Activated naive CD8-positive, alpha-beta T cell treated with anti-CD3 and anti-CD28 coated beads for 36 hours (primary cell): Measurements from ENCODE around the gene ATG16L1. TPM values are rescaled to one million over a fixed set of nuclear protein-coding genes. Genes with fewer than 3 reads are reported as not detected.
A peak's percentile ranks its signal among the peaks of the same experiment; 100 is the strongest.

Source experiments
- DNase-seq: peaks from one replicate; pipeline ENCODE4 v3.0.0; 2021
- H3K27ac Mint-ChIP-seq: one replicate; pipeline ENCODE4 v1.8.0; 2022; ENCODE audit warnings: mild to moderate bottlenecking, moderate library complexity, mixed read lengths
- H3K27me3 Mint-ChIP-seq: one replicate; pipeline ENCODE4 v1.8.0; 2022; ENCODE audit warnings: mild to moderate bottlenecking, mixed read lengths
- H3K36me3 Mint-ChIP-seq: one replicate; pipeline ENCODE4 v1.8.0; 2021; ENCODE audit warnings: mild to moderate bottlenecking, mixed read lengths
- H3K4me1 Mint-ChIP-seq: one replicate; pipeline ENCODE4 v1.8.0; 2021; ENCODE audit warnings: mixed read lengths
- H3K4me3 Mint-ChIP-seq: one replicate; pipeline ENCODE4 v1.8.0; 2022; ENCODE audit warnings: mild to moderate bottlenecking, moderate library complexity, mixed read lengths
- H3K9me3 Mint-ChIP-seq: one replicate; pipeline ENCODE4 v1.8.0; 2022; ENCODE audit warnings: mixed read lengths
- total RNA-seq, 2 experiments: library from RNA; stranded (reverse); gene quantifications; one replicate each; pipeline ENCODE4 v1.2.3, GENCODE V29; 2021

Gene ATG16L1
- total RNA-seq, 2 experiments from 2014 or later = 23.4 to 26.1 TPM

DNA sequence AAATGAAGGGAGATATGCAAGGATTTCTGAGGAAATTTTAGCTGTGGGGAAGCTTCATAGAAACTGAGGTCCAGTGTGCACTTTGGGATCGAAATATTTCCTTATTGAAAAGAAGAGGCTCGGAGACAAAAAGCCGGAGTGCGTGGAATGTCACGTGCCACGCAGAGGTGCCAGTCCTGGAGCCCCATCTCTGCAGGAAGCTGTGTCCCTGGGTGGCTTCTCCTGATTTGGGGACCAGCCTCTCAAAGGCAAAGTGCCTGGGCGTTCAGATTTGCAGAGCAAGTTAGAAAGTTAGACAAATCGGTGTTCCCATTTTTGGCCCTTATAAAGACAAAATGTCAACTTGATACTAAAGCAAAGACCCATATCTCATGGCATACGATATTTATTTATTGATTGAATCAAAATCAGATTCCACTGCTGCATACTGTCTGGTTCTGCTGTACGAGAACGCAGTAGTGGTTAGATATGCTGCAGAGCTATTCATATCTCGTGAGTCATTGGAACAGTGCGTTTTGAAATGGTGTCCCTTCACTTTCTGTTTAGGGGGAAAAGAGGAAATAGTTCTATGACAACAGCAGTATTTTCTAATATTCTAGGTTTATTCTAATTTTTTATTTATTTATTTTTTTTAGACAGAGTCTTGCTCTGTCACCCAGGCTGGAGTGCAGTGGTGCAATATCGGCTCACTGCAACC is 9.1 kb upstream of the ATG16L1 start:
- no peaks in the 10 kb centered on the region for H3K27me3 Mint-ChIP-seq
- DNase-seq = no peak
- H3K4me1 Mint-ChIP-seq = peaks cover 52% of the 10 kb centered on the region
- H3K36me3 Mint-ChIP-seq = peaks cover 2% of the 10 kb centered on the region
- peaks cover 1% of the 10 kb centered on the region for H3K9me3 Mint-ChIP-seq
- H3K4me3 Mint-ChIP-seq = peak overlapping the region; percentile 25
- H3K27ac Mint-ChIP-seq = no peak overlapping the region

DNA sequence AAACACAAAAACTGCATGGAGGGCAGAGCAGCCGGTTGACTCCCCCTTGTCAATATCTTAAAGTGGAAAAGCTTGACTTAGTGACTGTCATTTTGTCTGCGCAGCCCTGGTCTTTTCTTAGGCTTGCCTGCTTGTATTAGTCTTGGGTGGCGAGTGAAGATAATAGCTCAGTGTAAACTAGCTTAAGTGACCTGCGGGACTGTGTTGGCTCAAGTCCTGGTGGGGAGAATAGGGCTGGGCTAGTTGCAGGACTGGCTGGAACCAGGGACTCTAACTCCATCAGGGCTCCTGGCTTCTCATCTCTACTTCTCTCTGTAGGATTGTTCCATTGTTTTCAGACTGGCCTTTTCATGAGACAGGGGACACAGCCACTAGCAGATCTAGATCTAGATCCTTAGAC is 8.1 kb upstream of the ATG16L1 start:
- DNase-seq = no peak
- Mint-ChIP-seq H3K27me3 (no peaks in the 10 kb centered on the region), H3K27ac (peak overlapping the region; percentile 56), H3K4me1 (peaks cover 55% of the 10 kb centered on the region), H3K9me3 (peaks cover 1% of the 10 kb centered on the region), H3K36me3 (peaks cover 2% of the 10 kb centered on the region), H3K4me3 (no peak overlapping the region)

DNA sequence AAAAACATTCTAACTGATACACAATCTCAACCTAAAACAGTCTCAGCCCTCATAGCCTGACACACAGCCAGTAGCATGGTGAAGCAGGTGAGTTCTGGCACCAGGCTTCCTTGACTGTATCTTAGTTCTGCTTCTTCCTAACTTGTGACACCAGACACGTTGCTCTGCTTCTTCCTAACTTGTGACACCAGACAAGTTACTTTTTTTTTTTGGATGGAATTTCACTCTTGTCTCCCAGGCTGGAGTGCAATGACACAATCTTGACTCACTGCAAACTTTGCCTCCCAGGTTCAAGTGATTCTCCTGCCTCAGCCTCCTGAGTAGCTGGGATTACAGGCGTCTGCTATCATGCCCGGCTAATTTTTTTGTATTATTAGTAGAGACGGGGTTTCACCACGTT is 6.7 kb upstream of the ATG16L1 start:
- Mint-ChIP-seq H3K27ac (no peak overlapping the region), H3K9me3 (no peaks in the 10 kb centered on the region), H3K27me3 (no peaks in the 10 kb centered on the region), H3K4me1 (peaks cover 50% of the 10 kb centered on the region), H3K36me3 (no peaks in the 10 kb centered on the region), H3K4me3 (no peak overlapping the region)
- DNase-seq = no peak

DNA sequence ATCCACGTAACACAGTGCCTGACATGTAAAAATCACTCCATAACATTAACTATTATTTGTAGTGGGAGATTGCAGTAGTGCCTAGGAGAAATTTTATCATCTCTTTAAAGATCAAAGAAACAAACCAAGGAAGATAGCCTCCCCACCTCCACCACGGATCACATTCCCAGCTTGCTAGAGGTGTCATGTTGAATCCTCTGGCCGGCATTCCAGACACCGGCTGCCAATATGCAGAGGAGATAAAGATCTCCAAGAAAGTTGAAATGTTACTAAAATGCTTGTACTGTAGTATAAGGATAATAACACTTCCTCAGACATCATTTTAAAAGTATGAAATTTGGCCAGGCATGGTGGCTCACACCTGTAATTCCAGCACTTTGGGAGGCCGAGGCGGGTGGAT is 6.1 kb upstream of the ATG16L1 start:
- Mint-ChIP-seq H3K36me3 (no peaks in the 10 kb centered on the region), H3K4me3 (no peak overlapping the region), H3K27ac (peak overlapping the region; percentile 49), H3K27me3 (no peaks in the 10 kb centered on the region), H3K9me3 (no peaks in the 10 kb centered on the region), H3K4me1 (peaks cover 54% of the 10 kb centered on the region)
- no peak for DNase-seq

DNA sequence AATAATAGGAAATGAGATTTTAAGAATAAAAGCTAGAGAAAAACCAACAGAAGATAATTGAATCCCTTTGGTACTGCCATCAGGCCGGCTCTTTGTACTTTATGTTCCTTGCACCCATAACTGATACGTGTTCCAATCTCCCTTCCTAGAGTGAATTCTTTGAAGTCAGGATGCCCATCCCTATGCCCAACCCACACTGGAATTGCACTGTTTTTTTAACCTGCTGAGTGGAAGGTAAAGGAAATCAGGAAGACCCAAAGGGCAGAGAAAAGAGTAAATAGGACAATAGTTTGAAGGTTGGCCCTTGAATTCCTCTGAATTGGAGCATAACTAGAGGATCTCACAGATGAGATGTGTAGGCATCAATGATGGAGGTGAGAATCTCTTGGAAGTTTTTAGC is 4.4 kb upstream of the ATG16L1 start:
- H3K36me3 Mint-ChIP-seq = no peaks in the 10 kb centered on the region
- peak overlapping the region; percentile 58 for H3K4me3 Mint-ChIP-seq
- peak overlapping the region; percentile 95 for H3K27ac Mint-ChIP-seq
- H3K4me1 Mint-ChIP-seq = peaks cover 48% of the 10 kb centered on the region
- DNase-seq = no peak
- H3K9me3 Mint-ChIP-seq = no peaks in the 10 kb centered on the region
- no peaks in the 10 kb centered on the region for H3K27me3 Mint-ChIP-seq

DNA sequence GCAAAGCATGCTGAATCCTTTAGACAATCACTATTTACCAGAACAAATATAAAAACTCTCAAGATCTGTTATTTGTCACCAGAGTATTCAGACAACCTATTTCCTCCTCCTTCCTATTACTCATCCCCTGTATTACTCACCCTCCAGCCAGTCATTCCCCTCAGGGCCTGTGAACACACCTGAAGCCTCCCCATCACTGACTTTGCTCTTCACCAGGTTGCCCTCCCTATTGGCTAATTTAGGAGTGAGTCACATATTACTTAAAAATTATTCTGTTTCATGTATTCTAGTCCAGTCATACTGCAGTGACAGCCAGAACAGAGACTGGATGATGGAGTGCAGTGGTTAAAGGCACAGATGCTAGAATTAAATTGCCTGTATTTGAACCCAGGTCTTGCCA is 3.7 kb upstream of the ATG16L1 start:
- Mint-ChIP-seq H3K4me1 (peaks cover 44% of the 10 kb centered on the region), H3K27ac (peak overlapping the region; percentile 95), H3K27me3 (no peaks in the 10 kb centered on the region), H3K36me3 (peaks cover 4% of the 10 kb centered on the region), H3K9me3 (no peaks in the 10 kb centered on the region), H3K4me3 (peak overlapping the region; percentile 58)
- peak; percentile 73 for DNase-seq

DNA sequence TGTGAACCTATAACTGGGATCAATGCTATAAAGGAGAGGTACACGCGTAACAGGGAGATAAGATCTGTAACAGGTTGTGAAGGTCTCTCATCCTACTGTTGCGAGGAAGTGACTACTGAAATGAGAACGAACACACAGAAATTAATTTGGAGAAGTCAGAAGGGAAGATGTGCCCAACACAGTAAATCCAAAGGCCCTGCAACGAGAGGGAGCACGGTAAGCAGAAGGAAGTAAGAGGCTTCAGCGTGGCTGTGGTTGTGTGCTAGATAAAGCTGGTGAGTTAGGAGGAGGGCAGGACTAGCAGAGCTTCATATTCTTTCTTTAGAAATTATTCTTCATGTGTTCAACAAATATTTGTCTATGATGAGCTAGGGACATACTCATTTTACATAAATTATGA is 2.5 kb upstream of the ATG16L1 start:
- peaks cover 48% of the 10 kb centered on the region for H3K4me1 Mint-ChIP-seq
- H3K36me3 Mint-ChIP-seq = peaks cover 7% of the 10 kb centered on the region
- DNase-seq = no peak
- H3K9me3 Mint-ChIP-seq = no peaks in the 10 kb centered on the region
- H3K27ac Mint-ChIP-seq = peak overlapping the region; percentile 35
- H3K27me3 Mint-ChIP-seq = no peaks in the 10 kb centered on the region
- no peak overlapping the region for H3K4me3 Mint-ChIP-seq

DNA sequence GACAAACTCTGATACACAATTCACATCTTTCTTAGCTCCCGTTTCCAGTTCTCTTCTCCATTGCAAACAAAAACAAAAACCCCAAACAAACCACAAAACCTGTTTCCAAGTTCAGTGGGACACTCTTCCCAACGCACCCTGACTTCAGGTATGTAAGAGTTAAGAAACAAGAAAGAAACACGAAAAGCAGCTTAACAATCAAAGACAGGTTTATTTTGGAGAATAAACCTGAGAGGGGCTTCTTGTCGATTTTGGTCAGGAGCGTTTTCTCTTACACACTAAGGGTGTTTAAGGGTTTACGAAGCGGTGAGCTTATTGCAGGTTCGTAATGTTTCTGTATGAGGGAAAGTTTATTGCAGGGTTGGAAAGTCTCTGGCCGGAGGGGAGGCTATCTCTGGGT is 905 bp upstream of the ATG16L1 start:
- Mint-ChIP-seq H3K4me1 (peaks cover 59% of the 10 kb centered on the region), H3K4me3 (no peak overlapping the region), H3K36me3 (peaks cover 9% of the 10 kb centered on the region), H3K27ac (peak overlapping the region; percentile 98), H3K9me3 (no peaks in the 10 kb centered on the region), H3K27me3 (no peaks in the 10 kb centered on the region)
- DNase-seq = no peak

DNA sequence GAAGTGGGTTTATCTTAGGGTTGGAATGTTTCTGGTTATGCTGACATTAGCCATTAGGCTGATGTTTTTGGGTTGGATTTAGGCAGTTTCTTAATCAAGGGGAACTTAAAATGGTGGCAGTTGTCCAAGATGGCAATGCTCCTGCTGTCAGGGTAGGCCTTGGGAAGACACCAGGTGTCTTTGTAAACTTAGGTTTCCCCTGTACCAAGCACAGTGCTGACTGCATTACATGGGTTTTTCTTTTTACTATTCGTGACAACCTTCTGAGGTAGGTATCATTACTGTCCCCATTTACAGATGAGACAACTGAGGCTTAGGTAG is 528 bp upstream of the ATG16L1 start:
- Mint-ChIP-seq H3K27me3 (no peaks in the 10 kb centered on the region), H3K27ac (peak overlapping the region; percentile 98), H3K4me1 (peaks cover 63% of the 10 kb centered on the region), H3K4me3 (peak overlapping the region; percentile 91), H3K9me3 (no peaks in the 10 kb centered on the region), H3K36me3 (peaks cover 9% of the 10 kb centered on the region)
- DNase-seq = no peak

DNA sequence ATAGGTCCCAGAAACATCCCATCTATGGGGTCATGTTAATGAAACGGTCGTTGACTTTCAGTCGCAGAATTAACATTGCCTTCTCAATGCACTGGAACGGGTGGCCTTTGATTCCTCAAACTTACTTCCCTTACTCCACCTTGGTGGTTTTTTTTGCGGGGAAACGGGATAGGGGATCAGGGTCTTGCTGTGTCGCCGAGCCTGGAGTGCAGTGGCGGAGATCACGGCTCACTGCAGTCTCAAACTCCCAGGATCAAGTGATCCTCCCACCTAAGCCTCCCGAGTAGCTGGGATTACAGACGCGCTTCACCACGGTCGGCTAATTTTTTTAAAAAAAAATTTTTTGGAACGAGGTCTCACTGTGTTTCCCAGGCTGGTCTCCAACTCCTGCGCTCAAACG is 754 bp downstream of the ATG16L1 start:
- H3K9me3 Mint-ChIP-seq = no peaks in the 10 kb centered on the region
- H3K27ac Mint-ChIP-seq = peak overlapping the region; percentile 98
- H3K27me3 Mint-ChIP-seq = no peaks in the 10 kb centered on the region
- peak overlapping the region; percentile 91 for H3K4me3 Mint-ChIP-seq
- H3K36me3 Mint-ChIP-seq = peaks cover 16% of the 10 kb centered on the region
- H3K4me1 Mint-ChIP-seq = peaks cover 64% of the 10 kb centered on the region
- no peak for DNase-seq

DNA sequence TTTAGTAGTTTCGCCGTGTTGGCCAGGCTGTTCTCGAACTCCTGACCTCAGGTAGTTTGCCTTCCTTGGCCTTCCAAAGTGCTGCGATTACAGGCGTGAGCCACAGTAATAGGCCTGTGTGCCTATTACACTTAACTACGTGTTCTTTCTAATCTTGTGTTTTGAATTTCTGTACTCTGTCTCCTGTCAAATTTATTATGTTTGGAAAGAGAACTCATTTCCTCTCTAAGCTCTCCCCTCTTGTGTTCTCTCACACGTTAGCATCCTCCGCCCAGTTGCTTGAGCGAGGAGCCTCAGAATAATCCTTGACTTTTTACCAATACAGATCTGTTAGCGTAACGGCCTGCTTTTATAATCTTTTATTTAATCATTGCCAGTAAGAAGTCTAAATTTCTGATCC is 3.7 kb downstream of the ATG16L1 start:
- Mint-ChIP-seq H3K4me3 (no peak overlapping the region), H3K27ac (no peak overlapping the region)
- DNase-seq = no peak

DNA sequence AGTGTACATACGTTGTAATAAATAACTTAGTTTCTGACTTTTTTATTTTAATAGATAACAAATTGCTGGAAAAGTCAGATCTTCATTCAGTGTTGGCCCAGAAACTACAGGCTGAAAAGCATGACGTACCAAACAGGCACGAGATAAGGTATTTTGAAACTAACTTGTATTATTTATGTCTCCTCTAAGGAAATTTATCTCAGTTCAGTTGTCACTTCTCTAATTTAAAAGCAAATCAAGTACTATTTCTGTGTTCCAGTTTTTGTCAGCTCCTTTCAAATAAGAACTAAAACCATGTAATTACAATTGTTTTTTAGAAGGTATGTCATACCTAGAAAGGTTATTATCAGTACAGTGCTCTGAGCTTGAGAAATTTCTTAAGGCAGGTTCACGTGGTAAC is 4.6 kb downstream of the ATG16L1 start:
- Mint-ChIP-seq H3K27me3 (no peaks in the 10 kb centered on the region), H3K4me1 (peaks cover 66% of the 10 kb centered on the region), H3K9me3 (no peaks in the 10 kb centered on the region), H3K36me3 (peaks cover 38% of the 10 kb centered on the region), H3K27ac (no peak overlapping the region), H3K4me3 (no peak overlapping the region)
- DNase-seq = no peak

More for the DNA sequence above, 3.7 kb downstream of the ATG16L1 start:
- H3K27me3 Mint-ChIP-seq = no peaks in the 10 kb centered on the region
- H3K9me3 Mint-ChIP-seq = no peaks in the 10 kb centered on the region
- peaks cover 36% of the 10 kb centered on the region for H3K36me3 Mint-ChIP-seq
- peaks cover 69% of the 10 kb centered on the region for H3K4me1 Mint-ChIP-seq

DNA sequence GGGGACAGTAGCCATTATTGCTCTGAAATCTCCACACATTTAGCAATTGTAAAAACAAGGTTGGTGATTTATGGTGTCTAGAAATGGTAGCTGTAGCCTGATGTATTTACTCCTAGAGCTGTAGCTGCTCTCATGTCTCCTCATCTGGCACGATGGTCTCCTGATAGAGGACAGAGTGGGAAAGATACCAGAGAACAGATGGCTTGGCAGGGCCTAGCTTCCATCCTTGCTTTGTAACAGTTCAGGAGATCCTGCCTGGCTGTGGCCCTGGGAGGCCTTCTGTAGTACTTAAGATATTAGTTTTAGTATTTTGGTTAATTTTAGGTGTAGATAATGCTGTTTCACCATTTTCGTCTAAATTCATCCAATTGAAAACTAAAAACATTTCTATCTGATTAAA is 6.7 kb downstream of the ATG16L1 start:
- no peaks in the 10 kb centered on the region for H3K9me3 Mint-ChIP-seq
- peaks cover 49% of the 10 kb centered on the region for H3K36me3 Mint-ChIP-seq
- no peaks in the 10 kb centered on the region for H3K27me3 Mint-ChIP-seq
- no peak for DNase-seq
- H3K4me3 Mint-ChIP-seq = no peak overlapping the region
- H3K4me1 Mint-ChIP-seq = peaks cover 75% of the 10 kb centered on the region
- H3K27ac Mint-ChIP-seq = peak overlapping the region; percentile 43

DNA sequence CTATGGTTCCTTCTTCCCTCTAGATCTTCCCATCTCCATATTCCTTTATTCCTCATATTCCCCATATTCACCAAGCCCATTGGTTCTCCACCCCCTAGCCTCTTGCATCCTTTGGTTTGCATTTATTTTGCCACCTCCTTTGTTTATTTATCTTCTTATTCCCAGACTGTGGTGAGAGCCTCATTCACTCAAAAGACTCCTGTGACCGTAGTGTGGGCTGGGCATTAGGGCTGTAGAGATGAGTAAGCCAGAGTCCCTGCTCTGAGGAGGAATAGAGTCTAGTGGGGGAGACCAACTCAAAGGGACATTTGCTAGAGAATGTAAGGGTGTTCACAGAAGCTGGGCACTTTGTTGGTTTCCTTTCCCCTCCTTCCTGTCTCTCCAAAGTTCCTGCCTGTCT is 8.3 kb downstream of the ATG16L1 start:
- Mint-ChIP-seq H3K4me1 (peaks cover 64% of the 10 kb centered on the region), H3K27me3 (no peaks in the 10 kb centered on the region), H3K36me3 (peaks cover 52% of the 10 kb centered on the region), H3K27ac (peak overlapping the region; percentile 57), H3K9me3 (no peaks in the 10 kb centered on the region), H3K4me3 (no peak overlapping the region)
- no peak for DNase-seq

DNA sequence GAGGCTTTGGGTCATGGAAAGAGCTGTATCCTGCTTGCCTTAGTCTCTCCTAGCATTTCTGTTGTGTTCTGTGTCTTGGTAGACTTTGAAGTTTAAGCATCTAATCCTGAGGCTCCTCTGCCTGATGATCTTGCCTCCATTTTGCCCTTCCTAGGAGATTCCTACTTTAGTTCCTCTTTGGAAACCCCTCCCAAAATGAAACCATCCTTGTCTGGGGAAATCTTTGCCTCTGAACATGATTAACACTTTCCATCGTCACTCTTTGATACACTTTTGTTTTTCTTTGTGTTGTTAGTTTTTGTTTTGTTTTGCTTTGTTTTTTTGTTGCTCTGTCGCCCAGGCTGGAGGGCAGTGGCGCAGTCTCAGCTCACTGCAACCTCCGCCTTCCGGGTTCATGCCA is 9.2 kb downstream of the ATG16L1 start:
- H3K27me3 Mint-ChIP-seq = no peaks in the 10 kb centered on the region
- no peaks in the 10 kb centered on the region for H3K9me3 Mint-ChIP-seq
- H3K4me1 Mint-ChIP-seq = peaks cover 55% of the 10 kb centered on the region
- H3K36me3 Mint-ChIP-seq = peaks cover 51% of the 10 kb centered on the region
- peak overlapping the region; percentile 57 for H3K27ac Mint-ChIP-seq
- DNase-seq = no peak
- H3K4me3 Mint-ChIP-seq = no peak overlapping the region

DNA sequence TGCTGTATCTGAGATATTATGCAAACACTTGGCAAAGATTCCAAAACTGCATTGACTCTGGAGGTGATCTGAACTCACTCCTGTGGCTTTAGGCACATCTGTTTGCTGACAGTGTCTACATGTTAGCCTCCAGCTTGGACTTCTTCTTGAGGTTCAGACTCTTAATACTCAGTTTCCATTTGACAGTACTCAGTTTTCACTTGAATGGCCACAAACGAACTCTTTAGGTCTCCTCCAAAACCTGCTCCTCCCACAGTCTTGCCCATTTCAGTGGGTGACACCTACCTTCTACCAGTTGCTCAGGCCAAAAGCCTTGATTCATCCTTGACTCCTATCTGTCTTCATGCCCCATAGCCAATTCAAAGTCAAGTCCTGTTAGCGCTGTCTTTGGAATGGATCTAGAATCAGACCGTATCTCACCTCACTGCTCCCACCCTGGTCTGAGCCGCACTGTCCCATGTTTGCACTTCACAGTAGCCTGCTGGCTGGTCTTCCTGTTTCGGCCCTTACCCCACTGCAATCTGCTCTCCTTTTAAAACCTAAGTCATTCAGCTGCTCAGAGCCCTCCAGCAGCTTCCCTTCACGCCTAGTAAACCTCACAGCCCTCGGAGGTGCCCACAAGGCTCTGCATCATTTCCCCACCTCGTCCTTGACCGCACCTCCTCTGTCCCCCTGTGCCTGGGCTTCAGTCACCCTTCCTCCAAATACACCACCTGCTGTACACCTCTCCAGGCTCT is 10.5 kb downstream of the ATG16L1 start:
- Mint-ChIP-seq H3K27me3 (no peaks in the 10 kb centered on the region), H3K9me3 (no peaks in the 10 kb centered on the region), H3K27ac (peak overlapping the region; percentile 62), H3K36me3 (peaks cover 54% of the 10 kb centered on the region), H3K4me1 (peaks cover 57% of the 10 kb centered on the region), H3K4me3 (no peak overlapping the region)
- DNase-seq = no peak
